ENCODE data around the gene GABRR3.

GRCh38 chr3:98008855-98009254, 26.3 kb downstream of the GABRR3 start:
- TF ChIP-seq, protein P1, sequence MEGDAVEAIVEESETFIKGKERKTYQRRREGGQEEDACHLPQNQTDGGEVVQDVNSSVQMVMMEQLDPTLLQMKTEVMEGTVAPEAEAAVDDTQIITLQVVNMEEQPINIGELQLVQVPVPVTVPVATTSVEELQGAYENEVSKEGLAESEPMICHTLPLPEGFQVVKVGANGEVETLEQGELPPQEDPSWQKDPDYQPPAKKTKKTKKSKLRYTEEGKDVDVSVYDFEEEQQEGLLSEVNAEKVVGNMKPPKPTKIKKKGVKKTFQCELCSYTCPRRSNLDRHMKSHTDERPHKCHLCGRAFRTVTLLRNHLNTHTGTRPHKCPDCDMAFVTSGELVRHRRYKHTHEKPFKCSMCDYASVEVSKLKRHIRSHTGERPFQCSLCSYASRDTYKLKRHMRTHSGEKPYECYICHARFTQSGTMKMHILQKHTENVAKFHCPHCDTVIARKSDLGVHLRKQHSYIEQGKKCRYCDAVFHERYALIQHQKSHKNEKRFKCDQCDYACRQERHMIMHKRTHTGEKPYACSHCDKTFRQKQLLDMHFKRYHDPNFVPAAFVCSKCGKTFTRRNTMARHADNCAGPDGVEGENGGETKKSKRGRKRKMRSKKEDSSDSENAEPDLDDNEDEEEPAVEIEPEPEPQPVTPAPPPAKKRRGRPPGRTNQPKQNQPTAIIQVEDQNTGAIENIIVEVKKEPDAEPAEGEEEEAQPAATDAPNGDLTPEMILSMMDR (IDR thresholded peaks at IDR 0.05; ENCODE audit: insufficient read depth, low read length, poor library complexity, severe bottlenecking) = no peak
- TF ChIP-seq EZH2phosphoT487 (conservative IDR thresholded peaks at IDR 0.05; ENCODE audit: low read length) = no peak
